HEK293 (cell line): Measurements from ENCODE around the gene GPRIN2.
"Not testable (repeated sequence)": the region's sequence is repeated elsewhere in the genome, so short reads cannot be mapped to it uniquely, and the experiment has no call there.

Source experiments
- CTCF ChIA-PET: fragments of 350-600 bp; formaldehyde crosslinking; extraction: SDS; loops from one replicate; lab custom pipeline; 2021; ENCODE audit warnings: antibody characterized with exemption; lab: Yijun Ruan, JAX
- POLR2A ChIA-PET: fragments of 300-600 bp; formaldehyde crosslinking; extraction: SDS; loops from one replicate; lab custom pipeline; 2020; ENCODE audit warnings: antibody characterized with exemption, inconsistent platforms; lab: Yijun Ruan, JAX
- H3K27ac ChIP-seq: fragments of 200-500 bp; sonication (Bioruptor generic); 2 replicates; pipeline ENCODE4 v1.5.1; 2014; ENCODE audit warnings: low read depth, low read length, control low read depth, inconsistent platforms; ENCODE audit errors: extremely low read depth
- H3K36me3 ChIP-seq, 2 experiments: fragments of 200-500 bp in 1 of 2; sonication (Bioruptor generic) in 1 of 2; 1 replicate in 1 of 2; 2 replicates in 1 of 2; pipeline ENCODE4 v1.5.1; 2014 to 2017; ENCODE audit warnings: inconsistent platforms in 2 of 2, low read length in 2 of 2; ENCODE audit not compliant: control insufficient read depth in 2 of 2, insufficient read depth in 1 of 2
- H3K4me1 ChIP-seq: fragments of 200-500 bp; sonication (Bioruptor generic); 2 replicates; pipeline ENCODE4 v1.5.1; 2014; ENCODE audit warnings: mild to moderate bottlenecking, low read length, inconsistent platforms; ENCODE audit not compliant: control insufficient read depth, insufficient read depth
- H3K4me3 ChIP-seq: 2 replicates; pipeline ENCODE4 v1.5.1; 2011; ENCODE audit warnings: low read depth, mild to moderate bottlenecking, control low read depth, low read length, moderate library complexity
- H3K9me3 ChIP-seq: fragments of 200-500 bp; sonication (Bioruptor generic); 2 replicates; pipeline ENCODE4 v1.5.1; 2014; ENCODE audit warnings: low read depth, low read length, inconsistent platforms; ENCODE audit not compliant: control insufficient read depth, insufficient read depth

The GPRIN2 gene

GRCh38 chr10:46587546-46587945 lies 31.1 kb upstream of the GPRIN2 start:
- CTCF ChIA-PET, H3K4me1 ChIP-seq, H3K36me3 ChIP-seq, H3K4me3 ChIP-seq, H3K27ac ChIP-seq, POLR2A ChIA-PET, H3K9me3 ChIP-seq: not testable (repeated sequence)

GRCh38 chr10:46585246-46585645 lies 28.8 kb upstream of the GPRIN2 start:
- H3K9me3 ChIP-seq, CTCF ChIA-PET, H3K27ac ChIP-seq, H3K4me3 ChIP-seq, H3K36me3 ChIP-seq, POLR2A ChIA-PET, H3K4me1 ChIP-seq: not testable (repeated sequence)

DNA sequence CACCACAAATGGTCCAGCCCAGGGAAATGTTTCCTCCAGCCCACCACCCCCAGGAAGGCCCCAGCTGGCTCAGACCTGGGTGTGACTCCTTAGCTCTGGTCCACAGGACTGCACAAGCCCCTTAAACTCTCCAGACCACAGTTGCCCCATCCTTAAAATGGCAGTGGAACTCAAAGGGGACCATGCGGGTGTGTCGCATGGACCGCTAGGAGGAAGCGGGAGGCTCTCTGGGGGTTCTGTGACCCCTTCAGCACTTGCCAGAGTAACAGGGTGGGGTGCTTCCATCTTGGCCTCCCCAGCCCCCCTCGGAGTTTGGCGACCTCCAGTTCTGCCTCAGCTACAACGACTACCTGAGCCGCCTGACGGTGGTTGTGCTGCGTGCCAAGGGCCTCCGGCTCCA lies 27.7 kb upstream of the GPRIN2 start:
- H3K9me3 ChIP-seq, H3K27ac ChIP-seq, H3K4me3 ChIP-seq, H3K4me1 ChIP-seq, H3K36me3 ChIP-seq, CTCF ChIA-PET, POLR2A ChIA-PET: not testable (repeated sequence)

- CTCF ChIA-PET, H3K4me3 ChIP-seq: not testable (repeated sequence)
These were observed 26.1 kb upstream of the GPRIN2 start for GRCh38 chr10:46582568-46582967.

GRCh38 chr10:46581997-46582396 lies 25.5 kb upstream of the GPRIN2 start:
- CTCF ChIA-PET, H3K9me3 ChIP-seq, H3K4me3 ChIP-seq, H3K36me3 ChIP-seq, H3K4me1 ChIP-seq, POLR2A ChIA-PET, H3K27ac ChIP-seq: not testable (repeated sequence)

More at GRCh38 chr10:46582568-46582967, 26.1 kb upstream of the GPRIN2 start:
- H3K36me3 ChIP-seq, H3K4me1 ChIP-seq, H3K9me3 ChIP-seq, H3K27ac ChIP-seq, POLR2A ChIA-PET: not testable (repeated sequence)

- H3K27ac ChIP-seq, H3K4me1 ChIP-seq, H3K36me3 ChIP-seq, H3K9me3 ChIP-seq, H3K4me3 ChIP-seq, POLR2A ChIA-PET, CTCF ChIA-PET: not testable (repeated sequence)
These were observed 22.9 kb upstream of the GPRIN2 start for GRCh38 chr10:46579378-46579777.

DNA sequence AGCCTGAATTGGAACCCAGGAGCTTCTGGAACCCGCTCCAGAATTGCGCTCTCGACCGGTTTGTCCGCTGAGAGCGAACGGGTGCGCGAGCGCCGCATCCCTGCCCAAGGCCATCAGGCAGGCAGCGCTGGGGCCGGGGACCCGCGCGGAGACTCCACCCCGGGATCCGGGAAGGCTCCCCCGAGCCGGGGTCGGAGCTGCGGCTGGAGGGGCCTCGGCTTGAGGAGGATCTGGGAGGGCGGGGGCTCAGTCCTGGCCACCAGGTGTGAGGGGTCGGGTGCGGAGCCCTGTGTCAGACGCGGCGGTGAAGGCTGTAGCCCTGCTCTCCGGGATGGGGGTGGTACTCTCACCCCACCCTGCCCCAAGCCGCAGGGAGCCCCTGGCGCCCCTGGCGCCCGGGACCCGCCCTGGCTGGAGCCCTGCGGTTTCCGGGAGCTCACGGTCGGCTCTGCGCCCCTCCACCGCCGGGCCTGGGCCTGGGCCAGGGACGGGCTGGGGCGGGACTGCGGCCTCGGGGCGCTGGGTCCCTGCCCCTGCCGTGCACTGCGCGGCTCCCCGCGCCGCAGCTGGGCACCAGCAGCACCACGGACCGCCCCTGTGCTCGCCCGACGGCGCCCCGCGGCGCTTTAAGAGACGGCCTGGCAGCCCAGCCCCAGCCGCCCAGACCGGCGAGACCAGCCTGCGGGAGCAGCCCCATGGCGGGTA lies 22.2 kb upstream of the GPRIN2 start, which contains the start of gene SYT15:
Gene SYT15 (plus strand): TSS at position 655 of the 705 bp plus-strand sequence. CDS start 41 bp downstream, at position 696.
- H3K9me3 ChIP-seq, H3K36me3 ChIP-seq, H3K27ac ChIP-seq, H3K4me1 ChIP-seq, POLR2A ChIA-PET, H3K4me3 ChIP-seq, CTCF ChIA-PET: not testable (repeated sequence)

- H3K27ac ChIP-seq, H3K36me3 ChIP-seq, POLR2A ChIA-PET, CTCF ChIA-PET, H3K9me3 ChIP-seq, H3K4me1 ChIP-seq, H3K4me3 ChIP-seq: not testable (repeated sequence)
These were observed 21.4 kb upstream of the GPRIN2 start for GRCh38 chr10:46577624-46578473.

DNA sequence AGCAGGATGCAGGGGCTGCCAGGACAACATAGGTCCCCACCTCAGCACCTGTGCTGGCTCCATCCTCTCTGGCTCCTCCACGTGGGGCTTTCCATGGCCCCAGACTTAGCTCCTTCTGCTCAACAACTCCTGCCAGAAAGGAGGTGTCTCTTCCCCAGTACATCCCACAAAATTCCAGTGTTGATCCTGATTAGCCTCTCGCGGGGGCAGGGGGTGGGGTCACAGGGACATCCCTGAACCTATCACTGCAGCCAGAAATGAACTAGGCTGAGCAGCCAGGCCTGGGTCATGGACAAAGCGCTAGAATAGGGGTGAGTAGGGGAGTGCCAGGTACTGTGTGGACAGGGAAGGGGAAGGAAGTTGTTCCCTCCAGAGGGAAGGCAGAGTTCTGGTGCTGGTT lies 17.4 kb upstream of the GPRIN2 start:
- H3K27ac ChIP-seq, POLR2A ChIA-PET, H3K4me3 ChIP-seq, CTCF ChIA-PET, H3K4me1 ChIP-seq, H3K9me3 ChIP-seq, H3K36me3 ChIP-seq: not testable (repeated sequence)

- H3K9me3 ChIP-seq, H3K4me3 ChIP-seq, H3K4me1 ChIP-seq, H3K27ac ChIP-seq, H3K36me3 ChIP-seq, CTCF ChIA-PET, POLR2A ChIA-PET: not testable (repeated sequence)
These were observed 16.9 kb upstream of the GPRIN2 start for GRCh38 chr10:46573314-46573713.

GRCh38 chr10:46572765-46573164 lies 16.3 kb upstream of the GPRIN2 start:
- H3K27ac ChIP-seq, H3K4me1 ChIP-seq, H3K36me3 ChIP-seq, CTCF ChIA-PET, H3K9me3 ChIP-seq, POLR2A ChIA-PET, H3K4me3 ChIP-seq: not testable (repeated sequence)
